NCI-H446 treated with DMSO at 0.1 percent for 48 hours (cell line): ENCODE measurements around the gene SEMA5A.
"Not testable (repeated sequence)": the region's sequence is repeated elsewhere in the genome, so short reads cannot be mapped to it uniquely, and the experiment has no call there.

Source experiments
- DNase-seq: peaks from one replicate; lab custom pipeline; 2025; lab: John Stamatoyannopoulos, UW

The SEMA5A gene

GRCh38 chr5:9358961-9359685 is 186.8 kb downstream of the SEMA5A start:
- DNase-seq: no peak

DNA sequence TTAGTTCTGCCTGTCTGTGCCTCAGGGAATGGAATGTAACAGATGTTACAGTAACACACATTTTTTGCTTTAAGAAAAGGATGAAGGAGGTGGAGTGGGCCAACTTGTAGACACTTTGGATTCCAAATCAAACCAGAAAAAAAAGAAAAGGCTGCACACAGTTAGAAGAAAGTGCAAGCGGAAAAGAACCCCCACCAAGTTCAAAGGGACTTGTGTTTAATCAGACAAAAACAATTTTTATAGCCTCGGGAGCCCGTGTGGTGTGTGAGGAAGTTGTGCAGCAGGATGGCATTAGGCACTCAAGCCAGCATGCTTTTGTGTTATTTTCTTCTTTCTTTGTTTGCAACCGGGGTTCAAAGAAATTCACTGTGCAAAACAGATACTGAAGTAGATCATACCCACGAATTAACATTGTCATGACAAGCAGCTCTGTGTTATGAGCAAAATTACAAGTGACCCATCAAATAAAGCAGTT is 189.5 kb downstream of the SEMA5A start:
- no peak for DNase-seq

DNA sequence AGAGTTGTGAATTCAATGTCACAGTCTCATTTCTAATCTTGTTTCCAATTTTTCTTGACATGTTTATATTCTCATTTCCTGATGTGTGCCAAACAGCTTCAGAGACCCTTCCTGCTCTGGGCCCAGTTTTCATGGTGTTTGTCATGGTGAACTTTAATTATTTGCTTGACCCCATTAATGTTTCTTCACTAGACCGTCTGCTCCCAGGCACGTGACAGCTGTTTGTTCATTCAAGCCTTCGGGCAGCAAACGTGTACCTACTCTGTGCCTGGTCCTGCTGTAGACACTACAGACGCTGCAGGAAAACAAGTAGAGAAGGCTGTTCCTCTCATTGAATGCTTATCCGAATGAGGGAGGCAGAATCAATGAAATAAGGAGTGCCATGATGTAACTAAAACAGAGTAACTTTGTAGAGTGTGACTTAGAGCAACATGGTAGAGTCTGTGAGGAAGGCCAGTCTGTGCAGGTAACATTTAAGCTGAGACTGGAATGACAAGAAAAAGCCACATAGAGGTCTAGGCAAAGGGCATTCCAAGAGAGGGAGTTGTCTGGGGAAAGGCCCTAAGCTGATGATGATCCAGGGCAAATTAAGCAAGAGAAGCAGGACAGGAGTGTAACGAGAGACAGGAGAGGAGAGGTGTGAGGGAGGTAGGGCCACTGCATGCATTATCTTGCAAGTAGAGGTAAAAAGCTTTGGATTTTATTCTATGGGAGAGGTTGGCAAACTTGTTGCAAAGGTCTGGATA is 191.4 kb downstream of the SEMA5A start:
- no peak for DNase-seq

- DNase-seq: not testable (repeated sequence)
These were observed 192.8 kb downstream of the SEMA5A start for GRCh38 chr5:9353048-9353447.

DNA sequence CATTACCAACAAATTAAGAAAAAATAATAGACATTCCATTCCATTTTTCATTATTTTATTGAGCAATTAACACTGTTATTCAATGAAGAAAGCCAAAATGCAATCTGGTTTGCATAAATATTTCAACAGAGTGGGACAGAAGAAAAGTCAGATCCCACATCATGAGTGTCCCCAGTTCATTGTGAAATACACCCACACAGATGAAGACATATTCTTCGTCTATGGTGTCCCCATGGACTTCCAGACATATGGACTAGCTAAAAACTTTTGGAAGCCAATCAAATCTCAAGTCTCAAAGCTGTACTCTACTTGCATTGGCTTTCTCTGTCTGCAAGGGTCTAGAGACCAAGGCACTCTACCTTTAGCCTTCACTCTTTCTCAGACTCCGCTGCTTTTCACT is 194.3 kb downstream of the SEMA5A start:
- DNase-seq: no peak

GRCh38 chr5:9350301-9350797 is 195.5 kb downstream of the SEMA5A start:
- DNase-seq: no peak

- no peak for DNase-seq
These were observed 197.4 kb downstream of the SEMA5A start for GRCh38 chr5:9348401-9348996.

- DNase-seq: no peak
These were observed 198.2 kb downstream of the SEMA5A start for GRCh38 chr5:9347541-9348295.

DNA sequence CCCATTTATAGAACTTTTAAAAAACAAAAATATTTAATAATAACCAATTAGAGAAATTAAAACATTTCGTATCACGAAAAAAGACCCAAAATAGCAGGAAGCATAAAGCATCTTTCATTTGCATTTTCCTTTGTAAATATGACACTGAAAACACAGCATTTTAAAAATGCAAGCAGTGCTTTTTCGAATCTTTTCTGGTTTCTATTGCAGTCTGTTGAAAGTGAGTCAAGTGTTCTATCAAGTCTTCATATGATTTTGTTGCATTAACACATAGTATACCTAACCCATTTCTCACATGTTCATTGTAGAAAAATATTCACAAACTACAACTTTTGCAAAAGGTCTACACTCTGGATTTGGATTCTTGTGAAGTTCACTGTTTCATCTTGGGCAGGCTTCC is 198.8 kb downstream of the SEMA5A start:
- no peak for DNase-seq

DNA sequence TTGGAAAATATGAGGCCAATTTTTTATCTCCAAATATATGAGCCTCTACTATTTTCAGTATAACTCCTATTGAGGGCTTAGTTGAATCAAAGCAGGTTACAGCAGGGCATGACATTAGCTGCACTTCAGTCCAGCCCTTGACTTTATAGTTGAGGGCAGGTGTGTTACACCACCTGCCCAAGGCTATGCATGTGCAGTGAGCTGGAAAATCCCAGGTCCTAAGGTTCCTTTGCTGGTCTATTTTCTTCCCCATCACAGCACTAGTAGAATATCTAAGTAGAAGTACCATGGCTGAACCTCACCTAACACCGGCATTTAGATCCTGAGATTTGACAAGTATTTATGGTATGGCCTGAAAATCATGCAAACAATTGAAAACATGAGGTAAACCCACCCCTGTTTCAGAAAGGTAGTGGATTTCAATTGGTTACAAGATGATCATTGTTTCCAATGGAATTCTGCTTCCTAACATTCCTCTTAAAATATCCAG is 201.1 kb downstream of the SEMA5A start:
- no peak for DNase-seq

DNA sequence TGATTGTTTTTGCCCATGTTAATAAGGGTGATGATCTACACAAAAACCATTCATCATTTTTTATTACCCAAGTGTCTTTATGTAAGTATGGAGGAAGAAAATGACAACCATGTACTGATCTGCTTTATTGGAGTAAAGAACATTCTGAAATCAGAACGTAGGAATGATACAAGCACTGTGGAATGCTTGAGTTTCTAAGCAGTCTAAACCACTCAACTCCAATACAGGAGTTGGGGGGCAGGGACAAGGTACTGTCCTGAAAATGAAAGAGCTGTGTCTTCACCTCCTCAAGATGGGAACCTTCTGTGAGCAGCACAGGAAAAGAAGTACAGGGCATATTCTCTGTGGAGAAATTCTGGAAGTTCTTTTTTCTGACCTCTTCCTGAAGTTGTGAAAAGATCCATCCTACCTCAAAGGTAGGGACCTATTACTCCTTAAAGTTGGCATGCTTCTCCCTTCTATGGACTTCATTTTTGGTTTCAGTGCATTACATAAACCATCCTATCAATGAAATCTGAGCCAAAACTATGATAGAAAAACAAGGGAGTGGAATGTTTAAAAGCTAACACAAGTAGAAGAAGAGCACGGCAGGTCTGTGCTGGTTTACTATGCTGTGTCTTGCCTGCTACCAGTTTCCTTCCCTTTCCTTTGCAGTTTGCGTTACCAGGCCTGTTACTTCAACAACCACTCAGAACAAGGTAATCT is 202.6 kb downstream of the SEMA5A start:
- no peak for DNase-seq

GRCh38 chr5:9342161-9342787 is 203.6 kb downstream of the SEMA5A start:
- DNase-seq: no peak

DNA sequence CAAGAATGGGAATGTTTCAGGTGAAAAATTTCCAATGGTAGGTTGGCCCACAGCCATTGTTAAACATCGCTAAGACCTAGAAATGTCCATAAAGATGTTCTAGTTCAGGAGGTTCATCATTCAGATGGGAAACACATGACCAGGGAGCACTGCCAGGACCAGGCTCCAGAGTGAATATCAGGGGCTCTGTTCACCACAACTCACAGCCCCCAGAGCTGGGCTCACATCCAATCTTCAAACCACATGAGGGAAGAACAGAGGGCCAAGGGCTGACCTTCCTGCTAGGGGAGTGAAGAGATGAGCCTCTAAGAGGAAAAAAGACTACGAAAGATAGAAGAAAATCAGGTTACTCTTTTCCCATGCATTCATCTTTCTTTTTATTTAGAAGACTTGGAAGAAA is 205.8 kb downstream of the SEMA5A start:
- no peak for DNase-seq

- DNase-seq: peak; percentile 1
These were observed 206.6 kb downstream of the SEMA5A start for GRCh38 chr5:9339206-9339818.

- DNase-seq: no peak
These were observed 207.1 kb downstream of the SEMA5A start for GRCh38 chr5:9338796-9339195.

DNA sequence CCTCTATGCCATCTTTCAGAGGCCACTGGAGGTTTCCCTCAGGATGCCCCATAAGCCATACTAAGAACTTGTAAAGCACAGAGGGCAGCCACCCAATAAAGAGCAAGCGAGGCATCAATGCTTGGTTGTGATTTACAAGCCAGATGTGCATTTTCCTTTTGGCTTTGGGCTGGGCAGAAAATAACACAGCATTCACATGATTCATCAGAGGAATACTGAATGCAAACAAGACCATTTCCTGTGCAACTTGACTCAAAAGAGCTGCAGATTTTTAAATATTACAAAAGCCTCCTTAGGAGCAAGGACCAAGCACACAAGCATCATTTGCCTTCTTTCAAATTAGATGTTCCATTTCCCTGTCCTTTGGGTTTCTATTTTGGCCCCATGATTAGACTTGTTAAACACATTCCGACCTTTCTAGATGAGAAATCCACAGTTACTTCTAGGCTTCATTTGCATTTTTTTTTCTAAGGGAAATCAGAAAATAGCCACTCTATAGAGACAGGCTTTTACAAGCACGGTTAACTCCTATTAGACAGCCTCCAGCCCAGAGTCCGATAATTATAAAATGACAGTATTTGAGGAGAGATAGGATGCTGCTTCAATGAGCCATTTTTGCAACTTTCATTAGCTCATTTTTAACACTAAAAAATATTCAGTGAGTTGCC is 207.8 kb downstream of the SEMA5A start:
- DNase-seq: no peak

GRCh38 chr5:9335754-9336495 is 209.9 kb downstream of the SEMA5A start:
- no peak for DNase-seq

- no peak for DNase-seq
These were observed 210.6 kb downstream of the SEMA5A start for GRCh38 chr5:9335269-9335668.

DNA sequence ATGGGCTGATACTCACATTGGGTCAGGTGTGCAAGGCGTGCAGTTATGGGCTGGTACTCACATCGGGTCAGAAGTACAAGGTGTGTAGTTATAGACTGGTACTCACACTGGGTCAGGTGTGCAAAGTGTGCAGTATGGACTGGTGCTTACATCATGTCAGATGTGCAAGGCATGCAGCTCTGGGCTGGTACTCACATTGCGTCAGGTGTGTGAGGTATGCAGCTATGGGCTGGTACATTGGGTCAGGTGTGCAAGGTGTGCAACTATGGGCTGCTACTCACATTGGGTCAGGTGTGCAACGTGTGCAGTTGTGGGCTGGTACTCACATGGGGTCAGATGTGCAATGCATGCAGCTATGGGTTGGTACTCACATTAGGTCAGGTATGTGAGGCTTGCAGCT is 213.8 kb downstream of the SEMA5A start:
- DNase-seq: no peak
